ENCODE measurements around the gene SSTR1. TPM values are rescaled to one million over a fixed set of nuclear protein-coding genes. Genes with fewer than 3 reads are reported as not detected.

SSTR1 gene
- total and polyA plus RNA-seq, 2 of the 13 experiments (the other 11 are each of a cell fraction or from before 2014, with no cell fraction given) = 0.04 TPM

- Histone ChIP-seq H3K79me2 (ENCODE audit: insufficient read depth, low read length) (no peaks in the 10 kb centered on the region), H3K9ac (ENCODE audit: insufficient read depth, low read depth, low read length) (no peak overlapping the region), H3K4me1 (ENCODE audit: insufficient read depth, low read length) (no peaks in the 10 kb centered on the region), H4K20me1 (ENCODE audit: insufficient read depth, low read length) (no peaks in the 10 kb centered on the region), H3K27me3 (ENCODE audit: control insufficient read depth in 1 of 2, insufficient read depth in 2 of 2, low read length in 2 of 2) (no peaks in the 10 kb centered on the region), H2AFZ (ENCODE audit: low read length) (no peak overlapping the region), H3K36me3 (replicated peaks in 1 of 2; ENCODE audit: control insufficient read depth in 1 of 2, insufficient read depth in 2 of 2, low read length in 2 of 2) (no peaks in the 10 kb centered on the region), H3K27ac (ENCODE audit: extremely low read length, insufficient read depth, low read length) (no peak overlapping the region), H3K4me3 (replicated peaks in 1 of 3; ENCODE audit: insufficient read depth in 1 of 3, low read depth in 2 of 3, low read length in 3 of 3) (no peak overlapping the region), H3K4me2 (ENCODE audit: low read depth, low read length) (no peak overlapping the region), H3K9me3 (ENCODE audit: low read length) (no peaks in the 10 kb centered on the region)
- 17% methylated on average over 1 of the region's 1 CpG for WGBS (ENCODE audit: low lambda C conversion rate)
- peak; percentile 86 for TF ChIP-seq CREB1 (IDR thresholded peaks at IDR 0.05)
- TF ChIP-seq CREB1 (CRISPR knock-in tag; IDR thresholded peaks at IDR 0.05) = no peak
- no peak for TF ChIP-seq PTBP1 (IDR thresholded peaks at IDR 0.05; ENCODE audit: low read depth, low read length, poor library complexity, severe bottlenecking)
- peak; percentile 19 for TF ChIP-seq PHB2 (IDR thresholded peaks at IDR 0.05; ENCODE audit: partially characterized antibody)
- no peak for DNase-seq (ENCODE audit: low spot score)
- CTCF ChIA-PET (ENCODE audit: low intra/inter-chr PET ratio, low total read pairs) = no interaction called here
- no TSS peak for BruUV-seq (replicated peaks)
- POLR2A ChIA-PET = no interaction called here
- in situ Hi-C loops (cut with HindIII; ENCODE audit: extremely low pct_ligation_motif_present, low pct_unique_long_range_greater_than_20kb) = loop anchor here (10.0 kb wide), 1 partner anchor 495 kb away; no protein-coding TSS in a partner anchor
- intact Hi-C loops (cut with micrococcal nuclease; ENCODE audit: unreplicated experiment) = loop anchor here (5.0 kb wide), 1 partner anchor 492 kb away; no protein-coding TSS in a partner anchor
- FAIRE-seq = no peak
- ATAC-seq = no peak
Measured at GRCh38 chr14:38199739-38200138, 8.0 kb upstream of the SSTR1 start.

GRCh38 chr14:38201137-38201828, 6.4 kb upstream of the SSTR1 start:
- POLR2A ChIA-PET = no interaction called here
- Histone ChIP-seq H3K36me3 (replicated peaks in 1 of 2; ENCODE audit: control insufficient read depth in 1 of 2, insufficient read depth in 2 of 2, low read length in 2 of 2) (no peaks in the 10 kb centered on the region), H3K4me1 (ENCODE audit: insufficient read depth, low read length) (no peaks in the 10 kb centered on the region), H3K79me2 (ENCODE audit: insufficient read depth, low read length) (no peaks in the 10 kb centered on the region), H3K9ac (ENCODE audit: insufficient read depth, low read depth, low read length) (no peak overlapping the region), H3K27me3 (ENCODE audit: control insufficient read depth in 1 of 2, insufficient read depth in 2 of 2, low read length in 2 of 2) (no peaks in the 10 kb centered on the region), H2AFZ (ENCODE audit: low read length) (no peak overlapping the region), H4K20me1 (ENCODE audit: insufficient read depth, low read length) (no peaks in the 10 kb centered on the region), H3K4me2 (ENCODE audit: low read depth, low read length) (no peak overlapping the region), H3K4me3 (replicated peaks in 1 of 3; ENCODE audit: insufficient read depth in 1 of 3, low read depth in 2 of 3, low read length in 3 of 3) (no peak overlapping the region), H3K9me3 (ENCODE audit: low read length) (no peaks in the 10 kb centered on the region), H3K27ac (ENCODE audit: extremely low read length, insufficient read depth, low read length) (no peak overlapping the region)
- WGBS (ENCODE audit: low lambda C conversion rate) = 58% methylated on average over 5 of the region's 5 CpGs
- in situ Hi-C loops (cut with HindIII; ENCODE audit: extremely low pct_ligation_motif_present, low pct_unique_long_range_greater_than_20kb) = loop anchor here (10.0 kb wide), 1 partner anchor 496 kb away; no protein-coding TSS in a partner anchor
- TF ChIP-seq, protein P1, sequence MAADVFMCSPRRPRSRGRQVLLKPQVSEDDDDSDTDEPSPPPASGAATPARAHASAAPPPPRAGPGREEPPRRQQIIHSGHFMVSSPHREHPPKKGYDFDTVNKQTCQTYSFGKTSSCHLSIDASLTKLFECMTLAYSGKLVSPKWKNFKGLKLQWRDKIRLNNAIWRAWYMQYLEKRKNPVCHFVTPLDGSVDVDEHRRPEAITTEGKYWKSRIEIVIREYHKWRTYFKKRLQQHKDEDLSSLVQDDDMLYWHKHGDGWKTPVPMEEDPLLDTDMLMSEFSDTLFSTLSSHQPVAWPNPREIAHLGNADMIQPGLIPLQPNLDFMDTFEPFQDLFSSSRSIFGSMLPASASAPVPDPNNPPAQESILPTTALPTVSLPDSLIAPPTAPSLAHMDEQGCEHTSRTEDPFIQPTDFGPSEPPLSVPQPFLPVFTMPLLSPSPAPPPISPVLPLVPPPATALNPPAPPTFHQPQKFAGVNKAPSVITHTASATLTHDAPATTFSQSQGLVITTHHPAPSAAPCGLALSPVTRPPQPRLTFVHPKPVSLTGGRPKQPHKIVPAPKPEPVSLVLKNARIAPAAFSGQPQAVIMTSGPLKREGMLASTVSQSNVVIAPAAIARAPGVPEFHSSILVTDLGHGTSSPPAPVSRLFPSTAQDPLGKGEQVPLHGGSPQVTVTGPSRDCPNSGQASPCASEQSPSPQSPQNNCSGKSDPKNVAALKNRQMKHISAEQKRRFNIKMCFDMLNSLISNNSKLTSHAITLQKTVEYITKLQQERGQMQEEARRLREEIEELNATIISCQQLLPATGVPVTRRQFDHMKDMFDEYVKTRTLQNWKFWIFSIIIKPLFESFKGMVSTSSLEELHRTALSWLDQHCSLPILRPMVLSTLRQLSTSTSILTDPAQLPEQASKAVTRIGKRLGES (CRISPR knock-in tag; IDR thresholded peaks at IDR 0.05; ENCODE audit: borderline replicate concordance) = no peak
- TF ChIP-seq DPF2 (CRISPR knock-in tag; IDR thresholded peaks at IDR 0.05; ENCODE audit: borderline replicate concordance, low read depth) (no peak), ZBTB7B (CRISPR knock-in tag; IDR thresholded peaks at IDR 0.05) (no peak), ZNF572 (CRISPR knock-in tag; IDR thresholded peaks at IDR 0.05) (no peak), ZNF121 (CRISPR knock-in tag; IDR thresholded peaks at IDR 0.05) (no peak), PBX3 (CRISPR knock-in tag; IDR thresholded peaks at IDR 0.05; ENCODE audit: borderline replicate concordance) (no peak)
- TF ChIP-seq, protein P2, sequence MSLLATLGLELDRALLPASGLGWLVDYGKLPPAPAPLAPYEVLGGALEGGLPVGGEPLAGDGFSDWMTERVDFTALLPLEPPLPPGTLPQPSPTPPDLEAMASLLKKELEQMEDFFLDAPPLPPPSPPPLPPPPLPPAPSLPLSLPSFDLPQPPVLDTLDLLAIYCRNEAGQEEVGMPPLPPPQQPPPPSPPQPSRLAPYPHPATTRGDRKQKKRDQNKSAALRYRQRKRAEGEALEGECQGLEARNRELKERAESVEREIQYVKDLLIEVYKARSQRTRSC (CRISPR knock-in tag; IDR thresholded peaks at IDR 0.05; ENCODE audit: low read depth) = no peak
- TF ChIP-seq, protein P3, sequence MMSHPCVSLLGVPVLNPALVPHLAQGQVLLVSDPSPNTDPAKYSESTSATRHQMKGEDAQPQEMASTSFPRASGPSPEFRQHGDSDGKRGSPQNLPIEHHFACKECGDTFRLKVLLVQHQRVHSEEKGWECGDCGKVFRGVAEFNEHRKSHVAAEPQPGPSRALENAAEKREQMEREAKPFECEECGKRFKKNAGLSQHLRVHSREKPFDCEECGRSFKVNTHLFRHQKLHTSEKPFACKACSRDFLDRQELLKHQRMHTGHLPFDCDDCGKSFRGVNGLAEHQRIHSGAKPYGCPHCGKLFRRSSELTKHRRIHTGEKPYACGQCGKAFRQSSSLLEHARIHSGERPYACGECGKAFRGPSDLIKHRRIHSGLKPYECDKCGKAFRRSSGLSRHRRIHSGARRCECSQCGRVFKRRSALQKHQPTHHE (CRISPR knock-in tag; IDR thresholded peaks at IDR 0.05; ENCODE audit: borderline replicate concordance) = no peak
- BruUV-seq (replicated peaks) = no TSS peak
- FAIRE-seq (no peak), DNase-seq (ENCODE audit: low spot score) (no peak), ATAC-seq (peak; percentile 44)
- intact Hi-C loops (cut with micrococcal nuclease; ENCODE audit: unreplicated experiment) = no loop called here
- CTCF ChIA-PET (ENCODE audit: low intra/inter-chr PET ratio, low total read pairs) = no interaction called here

All from HepG2 (cell line).